LNCaP clone FGC (cell line): ENCODE measurements around the gene ZNF462.

ENCODE experiments used
- DNase-seq: peaks from one replicate; pipeline ENCODE4 v3.0.0-alpha.2; 2011; ENCODE audit warnings: low read depth
- H3K4me3 ChIP-seq: 2 replicates; pipeline ENCODE4 v1.5.1; 2011; ENCODE audit warnings: mild to moderate bottlenecking, low read depth, low read length, control low read depth
- TF ChIP-seq, protein P1 (sequence below): IDR thresholded peaks from 2 replicates; pipeline ENCODE4 v1.5.1; 2012; ENCODE audit warnings: mild to moderate bottlenecking; ENCODE audit not compliant: control insufficient read depth, insufficient read depth; ENCODE audit errors: extremely low read depth

The ZNF462 gene

DNA sequence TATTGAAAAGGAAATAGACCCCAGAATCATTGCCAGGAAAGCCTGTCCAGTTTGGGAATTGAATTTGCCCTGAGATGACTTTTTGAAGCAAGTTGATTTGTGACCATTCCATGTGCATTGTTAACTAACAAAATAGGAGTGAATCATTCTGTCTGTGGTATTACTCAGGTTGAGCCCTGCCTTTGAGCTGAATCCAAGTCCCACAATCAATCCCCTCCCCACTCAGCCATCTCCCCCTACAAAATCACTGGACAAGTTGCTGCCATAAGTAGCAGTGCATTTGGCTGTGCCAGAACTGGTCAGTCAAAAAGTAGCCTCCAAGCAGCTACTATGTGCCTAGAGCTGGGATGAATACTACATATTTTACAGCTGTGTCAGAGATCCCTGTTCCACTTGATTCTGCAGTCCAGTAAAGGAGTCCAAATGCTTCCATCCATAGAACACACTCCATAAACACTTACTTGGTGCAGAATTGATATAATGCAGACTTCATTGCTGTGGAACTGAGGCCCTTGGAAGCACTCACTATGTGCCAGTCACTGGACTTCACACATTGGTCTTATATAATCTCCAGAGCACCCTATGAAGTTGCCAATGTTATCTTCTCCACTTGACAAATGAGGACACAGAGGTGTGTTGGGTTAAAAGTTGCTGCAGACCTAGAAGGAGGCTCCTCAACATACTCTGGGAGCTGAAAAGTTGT, 96.1 kb downstream of the ZNF462 start:
- no peak overlapping the region for H3K4me3 ChIP-seq
- TF ChIP-seq, protein P1, sequence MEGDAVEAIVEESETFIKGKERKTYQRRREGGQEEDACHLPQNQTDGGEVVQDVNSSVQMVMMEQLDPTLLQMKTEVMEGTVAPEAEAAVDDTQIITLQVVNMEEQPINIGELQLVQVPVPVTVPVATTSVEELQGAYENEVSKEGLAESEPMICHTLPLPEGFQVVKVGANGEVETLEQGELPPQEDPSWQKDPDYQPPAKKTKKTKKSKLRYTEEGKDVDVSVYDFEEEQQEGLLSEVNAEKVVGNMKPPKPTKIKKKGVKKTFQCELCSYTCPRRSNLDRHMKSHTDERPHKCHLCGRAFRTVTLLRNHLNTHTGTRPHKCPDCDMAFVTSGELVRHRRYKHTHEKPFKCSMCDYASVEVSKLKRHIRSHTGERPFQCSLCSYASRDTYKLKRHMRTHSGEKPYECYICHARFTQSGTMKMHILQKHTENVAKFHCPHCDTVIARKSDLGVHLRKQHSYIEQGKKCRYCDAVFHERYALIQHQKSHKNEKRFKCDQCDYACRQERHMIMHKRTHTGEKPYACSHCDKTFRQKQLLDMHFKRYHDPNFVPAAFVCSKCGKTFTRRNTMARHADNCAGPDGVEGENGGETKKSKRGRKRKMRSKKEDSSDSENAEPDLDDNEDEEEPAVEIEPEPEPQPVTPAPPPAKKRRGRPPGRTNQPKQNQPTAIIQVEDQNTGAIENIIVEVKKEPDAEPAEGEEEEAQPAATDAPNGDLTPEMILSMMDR: no peak
- DNase-seq: no peak

DNA sequence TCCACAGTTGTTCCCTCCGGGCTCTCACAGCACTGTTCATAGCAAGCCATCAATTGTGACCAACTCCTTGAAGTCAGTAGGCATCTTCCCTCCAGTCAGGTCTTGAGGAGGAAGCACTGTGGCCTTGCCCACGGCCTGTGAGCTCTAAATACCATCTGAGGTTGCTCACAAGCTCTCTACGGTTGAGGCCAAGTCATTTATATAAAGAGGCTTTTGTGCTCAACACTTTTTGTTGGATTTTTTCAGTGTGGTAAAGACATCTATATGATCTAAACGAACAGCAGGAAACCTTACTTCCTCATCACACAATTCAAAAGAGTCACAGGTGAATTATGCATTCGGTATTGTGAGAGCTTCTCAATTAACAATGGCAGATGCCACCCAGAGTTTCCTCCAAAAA, 97.3 kb downstream of the ZNF462 start:
- no peak for DNase-seq
- no peak overlapping the region for H3K4me3 ChIP-seq
- TF ChIP-seq, protein P1: no peak

DNA sequence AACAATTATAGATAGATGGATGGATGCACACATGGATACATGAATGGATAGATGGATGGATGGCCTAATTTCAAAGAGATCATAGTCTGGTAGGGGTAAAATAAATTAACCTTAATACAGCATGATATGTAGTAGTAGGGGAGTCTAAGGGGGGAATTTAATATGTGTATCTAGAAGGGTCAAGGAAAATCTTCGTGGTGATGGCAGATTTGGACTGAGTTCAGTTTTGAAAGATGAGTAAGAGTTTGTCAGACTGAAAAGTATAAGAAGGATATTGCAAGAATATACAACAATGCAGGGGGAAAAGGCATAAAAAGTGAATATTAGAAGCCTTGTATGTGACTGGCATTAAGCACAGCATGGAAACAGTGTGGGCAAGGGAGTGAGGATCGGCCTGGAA, 98.7 kb downstream of the ZNF462 start:
- no peak overlapping the region for H3K4me3 ChIP-seq
- no peak for DNase-seq
- TF ChIP-seq, protein P1: no peak

DNA sequence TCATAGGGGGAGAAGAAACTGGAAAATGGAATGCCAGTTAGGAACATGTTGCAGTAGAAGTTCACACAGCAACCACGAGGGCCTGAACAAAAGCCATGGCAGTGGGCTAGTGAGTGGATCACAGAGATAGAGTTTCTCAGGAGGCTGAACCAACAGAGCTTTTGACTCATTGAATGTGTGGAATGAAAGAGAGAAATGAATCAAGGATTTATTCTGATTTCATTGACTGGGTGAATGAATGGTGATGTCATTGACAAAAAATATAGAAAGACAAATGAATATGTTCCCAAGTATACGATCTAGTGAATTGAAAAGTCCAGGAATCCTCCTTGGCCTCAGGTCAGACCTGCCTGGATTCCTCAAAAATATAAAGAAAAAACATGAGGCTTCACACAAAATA, 99.2 kb downstream of the ZNF462 start:
- TF ChIP-seq, protein P1: no peak
- DNase-seq: no peak
- no peak overlapping the region for H3K4me3 ChIP-seq

DNA sequence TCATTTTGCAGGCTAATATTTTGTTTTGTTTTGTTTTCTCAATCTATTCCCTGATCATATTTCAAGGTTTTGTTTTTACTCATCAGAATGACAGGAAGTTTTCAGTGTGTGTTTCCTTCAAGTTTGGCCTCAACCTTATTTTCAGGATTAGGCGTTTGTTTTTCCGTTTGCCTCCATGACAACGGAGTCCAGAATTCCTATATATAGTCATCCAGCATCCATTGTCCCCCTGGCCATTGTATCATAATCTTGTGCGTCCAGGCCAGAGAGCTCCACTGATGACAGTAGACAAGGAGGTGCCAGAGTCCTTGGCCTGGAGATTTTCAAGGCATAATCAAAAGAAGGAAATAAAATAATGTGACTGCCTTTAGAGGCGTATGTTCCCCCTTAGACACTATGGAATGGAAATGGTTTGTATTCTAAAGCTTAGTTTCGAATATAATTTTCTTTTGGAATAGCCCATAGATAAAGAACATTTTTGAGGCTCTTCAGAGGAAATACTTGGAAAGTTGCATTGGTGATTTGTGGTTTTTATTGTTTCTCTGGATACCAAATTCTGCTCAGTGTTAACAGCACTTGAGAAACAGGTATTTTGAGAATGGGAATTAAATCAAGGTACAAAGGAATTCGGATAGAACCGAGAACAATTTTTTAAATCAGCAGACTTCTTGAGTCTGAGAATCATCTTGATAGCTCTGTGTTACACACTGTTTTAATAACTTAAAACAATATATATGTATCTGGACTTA, 99.8 kb downstream of the ZNF462 start:
- TF ChIP-seq, protein P1: no peak
- H3K4me3 ChIP-seq: no peak overlapping the region
- no peak for DNase-seq

DNA sequence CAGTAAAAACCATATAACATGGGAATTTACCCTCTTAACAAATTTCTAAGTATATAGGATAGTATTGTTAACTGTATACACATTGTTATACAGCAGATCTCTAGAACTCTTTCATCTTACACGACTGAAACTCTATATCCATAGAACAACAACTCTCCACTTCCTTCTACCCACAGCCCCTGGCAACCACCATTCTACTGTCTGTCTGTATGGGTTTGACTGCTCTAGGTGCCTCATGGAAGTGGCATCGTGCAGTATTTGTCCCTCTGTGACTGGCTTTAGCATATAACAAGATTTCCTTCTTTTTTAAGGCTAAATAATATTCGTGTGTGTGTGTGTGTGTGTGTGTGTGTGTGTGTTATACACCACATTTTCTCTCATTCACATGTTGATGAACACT, 100.7 kb downstream of the ZNF462 start:
- no peak overlapping the region for H3K4me3 ChIP-seq
- TF ChIP-seq, protein P1: no peak
- no peak for DNase-seq

DNA sequence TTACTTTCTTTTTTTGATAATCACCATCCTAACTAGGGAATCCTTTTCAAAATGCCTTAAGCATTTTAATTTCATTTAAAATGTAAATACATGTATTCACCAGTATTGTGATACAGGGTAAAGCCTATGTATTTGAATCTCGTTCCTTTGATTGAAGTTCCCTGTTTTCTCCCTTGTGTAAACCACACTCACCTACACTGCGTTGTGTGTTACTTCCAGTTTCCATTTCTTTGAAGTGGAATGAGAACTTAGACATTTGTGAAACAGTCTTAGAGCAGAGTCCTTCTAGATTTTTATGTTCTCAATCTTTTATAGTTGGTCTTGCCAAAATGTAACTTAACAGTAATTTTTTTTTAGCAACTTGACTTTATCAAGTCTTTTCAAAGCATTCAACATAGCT, 101.4 kb downstream of the ZNF462 start:
- DNase-seq: no peak
- TF ChIP-seq, protein P1: no peak
- H3K4me3 ChIP-seq: no peak overlapping the region
